ENCODE data around the gene NHEJ1. TPM values are rescaled to one million over a fixed set of nuclear protein-coding genes. Genes with fewer than 3 reads are reported as not detected.

The NHEJ1 gene
- total and polyA plus RNA-seq, 9 of the 15 experiments (the other 6 are each of a cell fraction or from before 2014, with no cell fraction given), result 9.0 to 23.7 (median 13.9) TPM

- no peak for FAIRE-seq
- WGBS (ENCODE audit: insufficient coverage, low coverage, missing lambda C conversion rate), result 54% methylated on average over 5 of the region's 5 CpGs
- H3K27ac ChIP-seq (ENCODE audit: extremely low read depth, low read depth, low read length), result no peak overlapping the region
- TF ChIP-seq PREB (CRISPR knock-in tag; IDR thresholded peaks at IDR 0.05) (no peak), MAZ (CRISPR knock-in tag; conservative IDR thresholded peaks at IDR 0.05 in 1 of 2, IDR thresholded peaks at IDR 0.05 in 1 of 2) (no peak), BACH1 (tag; IDR thresholded peaks at IDR 0.05) (no peak), NR4A1 (CRISPR knock-in tag; IDR thresholded peaks at IDR 0.05) (no peak), NR4A1 (tag; IDR thresholded peaks at IDR 0.05) (no peak), RBM14 (IDR thresholded peaks at IDR 0.05; ENCODE audit: borderline replicate concordance, insufficient read depth, low read depth, low read length) (no peak), TEAD4 (IDR thresholded peaks at IDR 0.05; ENCODE audit: low read length) (no peak), TEAD4 (CRISPR knock-in tag; IDR thresholded peaks at IDR 0.05; ENCODE audit: borderline replicate concordance) (no peak)
- POLR2A ChIA-PET, result interaction anchor here (0.6 kb wide), 1 partner anchor 9 kb away, joined by 3 read pairs; no protein-coding TSS in a partner anchor
- intact Hi-C loops (cut with micrococcal nuclease), result no loop called here
- DNase-seq (ENCODE audit: extremely low read depth in 1 of 4, low spot score in 3 of 4), result no peak
- H3K79me2 ChIP-seq (ENCODE audit: control insufficient read depth, insufficient read depth, low read length), result no peaks in the 10 kb centered on the region
- ATAC-seq, result no peak
- no peaks in the 10 kb centered on the region for H3K9me3 ChIP-seq (replicated peaks; ENCODE audit: control insufficient read depth, insufficient read depth, low read depth, low read length)
- no peak overlapping the region for H3K9ac ChIP-seq (ENCODE audit: insufficient read depth in 1 of 2, low read depth in 2 of 2, low read length in 2 of 2)
- H3K9me1 ChIP-seq (ENCODE audit: control insufficient read depth, insufficient read depth, low read length), result peaks cover 2% of the 10 kb centered on the region
- no peaks in the 10 kb centered on the region for H4K20me1 ChIP-seq (replicated peaks; ENCODE audit: control insufficient read depth, insufficient read depth, low read length)
- in situ Hi-C loops (cut with MboI), result no loop called here
- BruUV-seq (replicated peaks), result no TSS peak
- H3K4me3 ChIP-seq, result no peak overlapping the region
- CTCF ChIA-PET (ENCODE audit: low intra/inter-chr PET ratio), result no interaction called here
- 0 out of 5 replicates have a peak, but pooled peaks cover 0 to 2% of the 10 kb centered on the region in 2 experiments for H3K4me1 ChIP-seq (replicated peaks in 1 of 2; ENCODE audit: control insufficient read depth in 2 of 2, insufficient read depth in 2 of 2, low read length in 2 of 2)
- H3K36me3 ChIP-seq (ENCODE audit: control insufficient read depth, insufficient read depth, low read length), result no peaks in the 10 kb centered on the region
- no peak overlapping the region for H3K4me2 ChIP-seq (ENCODE audit: insufficient read depth, low read length)
- H3K27me3 ChIP-seq (ENCODE audit: control insufficient read depth in 2 of 2, insufficient read depth in 2 of 2, low read length in 2 of 2), result no peaks in the 10 kb centered on the region
- no peak overlapping the region for H2AFZ ChIP-seq (ENCODE audit: low read depth, low read length)
These were observed 73.3 kb downstream of the NHEJ1 start for GRCh38 chr2:219087361-219087760.

Measured in K562 (cell line).